Medulla oblongata (tissue), 1 donor: ENCODE data around the gene COL10A1.
A peak's percentile ranks its signal among the peaks of the same experiment; 100 is the strongest.
"Not testable (repeated sequence)": the region's sequence is repeated elsewhere in the genome, so short reads cannot be mapped to it uniquely, and the experiment has no call there.

Experiments
- DNase-seq: peaks from one replicate; pipeline ENCODE4 v3.0.0-alpha.2; 2015; ENCODE audit errors: extremely low spot score

The COL10A1 gene

GRCh38 chr6:116120430-116120829 lies 5.5 kb downstream of the COL10A1 start:
- DNase-seq, result no peak

DNA sequence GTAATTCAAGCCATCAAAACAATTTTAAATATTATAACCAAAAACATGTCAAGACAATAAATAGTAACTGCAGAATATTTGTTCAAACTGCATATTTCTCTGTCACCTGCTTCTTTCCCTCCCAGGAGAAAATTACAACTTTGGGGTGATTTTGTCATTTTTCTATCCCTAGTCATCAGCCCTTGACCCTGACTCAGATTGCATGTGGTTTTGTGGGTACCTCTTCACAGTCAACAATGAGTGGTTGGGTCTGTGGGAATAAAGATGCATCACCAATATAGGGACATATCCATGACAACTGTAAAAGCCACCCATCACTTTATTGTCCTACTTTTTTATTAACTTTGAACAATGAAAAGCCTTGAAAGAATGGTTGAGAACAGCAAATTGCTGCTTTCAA lies 7.3 kb downstream of the COL10A1 start:
- DNase-seq, result no peak

DNA sequence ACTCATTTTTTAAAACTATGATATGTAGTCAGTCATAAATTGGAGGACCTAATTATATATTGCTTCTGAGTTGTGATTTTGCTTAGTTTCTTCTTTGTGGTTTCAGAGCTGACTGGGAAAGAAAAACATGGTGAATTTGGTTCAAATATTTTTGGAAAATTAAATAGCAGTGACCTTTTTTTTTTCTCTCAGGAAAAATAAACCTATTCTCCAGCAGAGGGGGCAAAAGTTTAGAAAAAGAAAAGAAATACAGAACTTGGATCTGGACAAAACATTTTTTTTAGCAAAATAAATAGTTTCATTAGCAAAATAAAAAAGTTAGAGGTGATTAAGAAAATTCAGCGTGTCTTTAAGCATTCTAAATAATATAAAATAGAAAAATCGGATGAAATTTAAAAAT lies 10.2 kb downstream of the COL10A1 start:
- DNase-seq, result no peak

DNA sequence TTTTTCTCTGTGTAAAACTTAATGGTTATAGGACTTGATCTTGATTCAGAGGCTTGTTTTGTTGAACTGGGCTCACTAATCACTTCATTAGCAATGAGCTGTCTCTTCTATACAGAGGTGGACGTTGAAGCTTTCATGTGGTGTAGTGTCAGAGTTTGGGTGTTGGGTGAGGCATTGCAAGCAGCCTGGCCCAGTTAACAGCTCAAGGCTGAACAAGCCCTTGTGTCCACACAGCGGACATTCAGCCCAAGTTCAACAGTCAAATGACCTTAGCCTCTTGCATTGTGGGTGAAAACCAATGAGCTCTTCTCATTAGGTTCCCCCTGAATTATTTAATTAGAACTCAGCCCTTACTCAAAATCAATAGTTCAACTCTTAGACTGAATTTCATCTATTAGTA lies 12.5 kb downstream of the COL10A1 start:
- no peak for DNase-seq

DNA sequence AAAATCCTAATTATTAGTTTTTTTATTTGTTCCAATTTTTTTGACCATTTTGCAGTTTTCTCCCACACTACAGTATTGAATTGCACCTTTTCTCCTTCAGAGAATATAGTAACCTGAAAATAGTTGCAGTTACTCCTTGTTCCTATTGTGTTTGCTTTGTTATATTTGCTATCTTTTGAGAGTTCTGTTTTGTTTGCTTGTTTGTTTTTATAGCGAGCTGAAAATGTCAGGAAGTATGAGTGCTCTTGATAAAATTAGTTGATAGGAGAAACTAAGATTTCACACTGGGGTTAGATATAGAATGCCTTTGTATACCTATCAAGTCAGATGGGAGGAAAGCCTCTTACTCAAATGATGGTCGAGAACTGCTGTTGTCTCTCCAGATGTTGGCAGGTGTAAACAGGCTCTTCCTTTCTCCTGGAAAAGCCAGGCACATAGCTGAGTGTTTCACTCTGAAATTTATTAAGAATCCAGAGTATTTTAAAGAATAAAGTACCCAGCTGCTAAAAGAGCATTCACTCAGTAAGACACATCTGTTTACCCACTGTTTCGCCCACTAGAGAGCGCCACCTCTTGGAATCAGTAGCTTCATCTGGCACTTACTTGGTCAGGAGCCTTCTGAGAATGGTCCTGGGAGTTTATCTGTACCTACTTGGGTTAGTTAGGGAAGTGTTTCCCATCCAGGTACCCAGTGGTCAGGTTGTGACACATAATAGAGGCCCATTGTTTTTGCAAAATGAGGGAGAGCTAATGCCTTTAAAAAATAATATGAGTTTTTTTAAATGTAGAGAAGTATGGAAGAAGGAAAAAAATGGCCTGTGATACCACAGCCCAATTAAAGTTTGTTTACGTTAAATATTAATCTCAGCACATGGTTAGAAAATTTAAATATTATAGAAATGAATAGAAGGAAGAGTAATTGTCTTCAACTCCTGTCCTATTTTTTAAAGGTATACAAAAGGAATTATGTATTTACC lies 14.1 kb downstream of the COL10A1 start:
- DNase-seq, result peak; percentile 55

DNA sequence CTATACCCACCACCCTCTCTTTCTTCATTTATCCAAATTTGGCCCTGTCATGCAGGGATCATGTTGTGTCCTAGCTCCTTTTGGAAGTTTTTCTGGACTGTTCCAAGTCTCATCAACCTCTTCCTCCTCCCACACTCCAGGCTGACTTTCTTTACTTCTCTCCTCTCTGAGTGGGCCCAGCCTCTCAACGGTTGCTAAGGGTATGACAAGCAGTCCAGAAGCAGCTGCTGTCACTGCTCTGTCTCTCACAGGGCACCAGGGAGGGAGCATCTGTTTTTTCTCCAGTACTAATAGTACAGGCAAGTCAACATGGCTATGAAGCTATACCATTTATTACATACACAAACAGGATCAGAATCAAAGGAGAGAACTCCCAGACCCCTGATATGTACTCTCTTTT lies 17.1 kb downstream of the COL10A1 start:
- no peak for DNase-seq

DNA sequence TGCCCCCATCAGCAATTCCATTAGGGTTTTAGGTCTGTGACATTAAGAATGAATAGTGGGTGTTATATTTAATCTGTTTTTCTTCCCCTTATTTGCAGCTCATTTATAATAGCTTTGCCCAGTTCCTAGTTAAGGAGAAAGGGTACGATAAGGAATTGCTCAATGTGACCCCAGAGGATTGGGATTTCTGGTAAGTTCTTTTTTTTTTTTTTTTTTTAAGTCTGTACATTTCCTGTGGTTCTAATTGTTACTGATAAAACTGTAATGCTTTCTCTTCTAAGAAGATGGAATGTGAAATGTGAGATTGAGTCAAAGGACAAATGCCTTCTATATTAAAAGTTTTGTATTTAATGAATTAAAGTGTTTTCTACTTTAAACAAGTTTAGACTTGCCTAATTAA lies 19.8 kb downstream of the COL10A1 start:
- no peak for DNase-seq

DNA sequence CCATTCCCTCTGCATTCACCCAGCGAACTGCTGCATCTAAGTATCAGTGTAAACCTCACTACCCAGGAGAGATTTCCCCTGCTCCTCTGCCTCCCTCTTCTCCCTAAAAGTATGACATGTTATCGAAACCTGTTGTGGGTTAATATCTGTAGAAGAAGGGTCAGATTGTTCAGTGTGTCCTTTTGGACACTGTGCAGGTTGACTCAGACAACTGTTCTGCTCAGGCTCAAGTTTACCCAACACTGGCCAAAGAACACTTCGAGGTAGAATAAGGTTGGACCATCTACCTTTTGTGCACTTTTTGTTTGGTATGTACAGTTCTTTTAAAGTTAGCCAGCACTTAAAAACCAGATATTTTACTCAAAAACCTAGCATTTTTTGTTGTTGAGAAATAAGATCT lies 20.7 kb downstream of the COL10A1 start:
- no peak for DNase-seq

- DNase-seq, result no peak
These were observed 21.3 kb downstream of the COL10A1 start for GRCh38 chr6:116104636-116105035.

GRCh38 chr6:116102873-116103272 lies 23.1 kb downstream of the COL10A1 start:
- DNase-seq, result peak; percentile 19

DNA sequence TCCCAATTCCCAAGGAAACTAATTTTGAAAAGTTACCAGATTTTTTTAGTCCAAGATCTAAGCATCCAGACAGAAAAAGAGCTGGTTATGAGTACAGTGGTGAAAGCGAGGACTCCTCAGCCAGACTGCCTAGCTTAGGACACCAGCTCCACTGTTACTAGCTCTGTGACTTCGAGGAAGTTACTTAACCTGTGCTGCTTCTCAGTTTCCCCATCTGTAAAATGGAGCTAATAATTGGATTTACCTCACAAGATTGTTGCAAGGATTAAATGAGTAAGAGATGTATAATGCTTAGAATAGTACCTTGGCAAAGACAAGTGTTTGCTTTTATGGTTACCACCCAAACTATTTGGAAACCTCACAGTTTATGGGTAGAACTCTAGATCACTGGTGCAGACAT lies 24.1 kb downstream of the COL10A1 start:
- DNase-seq, result peak; percentile 37

DNA sequence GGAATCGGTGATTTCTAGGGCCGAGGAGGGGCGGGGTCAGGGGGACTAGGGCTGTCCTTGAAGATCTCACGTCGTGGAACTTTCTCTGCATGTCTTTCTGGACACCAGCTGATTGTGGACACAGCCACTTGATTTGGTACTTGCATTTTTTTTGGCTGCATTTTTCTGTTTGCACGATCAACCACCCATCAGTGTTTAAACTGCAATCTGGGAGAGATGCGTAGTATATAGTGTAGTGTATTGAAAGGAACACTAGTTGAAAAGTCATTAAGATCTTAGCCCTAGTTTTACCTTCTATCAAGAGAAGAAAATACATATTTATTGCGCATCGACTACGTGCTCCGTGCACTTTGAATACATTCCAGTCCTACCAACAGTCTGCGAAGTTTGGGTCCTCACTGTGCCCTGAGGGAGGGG lies 24.6 kb downstream of the COL10A1 start:
- no peak for DNase-seq

- peak; percentile 89 for DNase-seq
These were observed 25.3 kb downstream of the COL10A1 start, which contains the start of gene NT5DC1 for GRCh38 chr6:116100419-116101301. Gene NT5DC1 (plus strand): TSS chr6:116100853. CDS start chr6:116100931, 78 bp downstream.

DNA sequence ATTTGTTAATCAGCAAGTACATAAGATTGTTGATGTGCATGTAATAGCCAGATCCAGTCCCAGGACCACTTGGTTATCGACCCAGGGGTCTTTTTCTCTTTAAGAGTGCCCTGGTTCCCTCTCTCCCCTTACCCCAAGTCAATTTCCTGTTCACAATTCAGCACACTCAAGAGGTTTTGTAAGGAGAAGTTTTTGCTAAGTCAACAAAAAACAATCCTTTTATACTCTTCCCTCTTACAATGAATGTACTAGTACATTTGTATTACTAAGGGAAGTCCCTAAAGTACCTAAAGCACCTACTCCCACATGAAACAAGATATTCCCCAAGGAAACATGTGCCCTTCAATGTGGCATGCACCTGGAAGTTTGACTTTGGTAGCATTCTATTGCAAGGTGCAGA lies 26.9 kb downstream of the COL10A1 start:
- peak; percentile 45 for DNase-seq

DNA sequence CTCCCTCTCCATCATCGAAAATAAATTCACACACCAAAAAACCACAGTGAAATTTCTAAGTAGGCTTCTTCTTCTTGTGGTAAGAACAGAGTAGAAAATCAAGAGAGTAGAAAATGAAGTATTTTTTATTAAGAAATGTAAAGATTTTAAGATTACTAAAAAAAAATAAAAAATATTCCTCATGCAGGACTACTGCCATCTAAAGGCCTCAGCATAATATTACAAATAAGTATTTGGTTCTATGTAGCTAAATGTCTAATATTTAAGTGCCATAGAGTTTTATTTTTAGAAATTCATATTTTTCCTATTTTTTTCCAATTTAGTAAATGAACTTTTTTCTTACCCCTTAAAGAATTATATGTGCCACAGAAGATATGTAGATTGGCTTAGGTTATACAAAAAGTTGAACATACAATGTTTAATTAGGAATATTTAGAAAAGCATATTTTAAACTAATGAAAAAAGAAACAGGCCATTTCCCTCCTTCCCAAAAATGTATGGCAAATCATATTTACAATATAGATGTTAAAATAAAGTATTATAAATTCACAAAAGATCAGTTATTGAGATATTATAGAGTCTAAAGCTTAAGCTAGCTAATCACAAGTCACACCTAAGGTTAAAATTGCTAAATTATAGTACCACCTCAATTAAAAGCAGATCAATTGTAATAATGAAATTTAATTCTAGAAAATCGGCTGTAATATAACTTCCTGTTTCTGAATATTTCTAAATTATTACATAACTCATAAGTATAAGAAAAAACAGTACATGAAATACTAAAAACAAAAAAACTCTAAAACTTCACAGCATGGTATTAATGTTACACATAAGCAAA lies 28.7 kb downstream of the COL10A1 start:
- DNase-seq, result peak; percentile 11

DNA sequence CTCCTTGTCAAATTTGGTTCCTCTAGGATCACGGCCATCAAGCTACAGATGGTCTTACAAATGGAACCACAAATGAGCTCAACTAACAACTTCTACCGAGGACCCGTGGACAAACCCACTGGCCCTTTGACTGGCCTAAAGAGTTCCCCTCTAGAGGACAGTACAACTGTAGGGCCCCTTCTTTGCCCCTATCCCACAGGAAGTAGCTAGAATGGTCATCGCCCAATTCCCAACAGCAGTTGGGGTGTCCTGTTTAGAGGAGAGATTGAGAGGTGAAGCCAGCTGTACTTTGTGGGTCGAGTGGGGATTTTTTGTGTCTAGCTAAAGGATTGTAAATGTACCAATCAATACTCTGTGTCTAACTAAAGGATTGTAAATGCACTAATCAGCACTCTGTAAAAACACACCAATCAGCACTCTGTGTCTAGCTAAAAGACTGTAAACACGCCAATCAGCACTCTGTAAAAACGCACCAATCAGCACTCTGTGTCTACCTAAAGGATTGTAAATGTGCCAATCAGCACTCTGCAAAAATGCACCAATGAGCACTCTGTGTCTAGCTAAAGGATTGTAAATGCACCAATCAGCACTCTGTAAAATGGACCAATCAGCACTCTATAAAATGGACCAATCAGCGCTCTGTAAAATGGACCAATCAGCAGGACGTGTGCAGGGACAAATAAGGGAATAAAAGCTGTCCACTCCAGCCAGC lies 29.7 kb downstream of the COL10A1 start:
- DNase-seq, result not testable (repeated sequence)

DNA sequence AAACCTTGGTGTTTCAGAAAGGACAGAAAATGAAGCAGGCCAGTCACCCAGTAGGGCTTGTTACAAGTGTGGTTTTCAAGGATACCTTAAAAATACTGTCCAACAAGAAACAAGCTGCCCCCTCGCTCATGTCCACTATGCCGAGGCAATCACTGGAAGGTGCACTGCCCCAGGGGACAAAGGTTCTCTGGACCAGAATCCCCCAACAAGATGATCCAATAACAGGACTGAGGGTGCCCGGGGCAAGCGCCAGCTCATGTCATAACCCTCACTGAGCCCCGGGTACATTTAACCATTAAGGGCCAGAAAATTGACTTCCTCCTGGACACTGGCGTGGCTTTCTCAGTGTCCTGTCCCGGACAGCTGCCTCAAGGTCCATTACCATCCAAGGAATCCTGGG lies 31.9 kb downstream of the COL10A1 start:
- DNase-seq, result no peak

DNA sequence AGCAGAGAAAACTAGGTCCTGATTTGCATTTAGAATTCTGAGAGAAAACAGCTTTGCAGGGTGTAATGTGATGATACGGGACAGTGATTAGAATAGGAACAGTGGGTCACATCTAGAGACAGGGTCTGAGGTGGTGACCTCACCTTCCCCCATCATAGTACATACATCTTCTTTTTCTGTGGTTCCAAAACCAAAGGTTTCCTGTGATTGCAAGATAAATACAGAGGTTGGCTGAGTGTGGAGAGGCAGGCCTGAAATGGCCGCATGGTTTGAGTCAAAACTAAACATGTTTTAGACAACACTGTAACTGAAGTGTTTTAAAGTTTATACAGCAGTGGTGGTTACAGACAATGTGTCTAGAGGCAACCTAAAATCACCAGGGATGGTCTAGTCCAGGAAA lies 35.7 kb downstream of the COL10A1 start:
- DNase-seq, result no peak

DNA sequence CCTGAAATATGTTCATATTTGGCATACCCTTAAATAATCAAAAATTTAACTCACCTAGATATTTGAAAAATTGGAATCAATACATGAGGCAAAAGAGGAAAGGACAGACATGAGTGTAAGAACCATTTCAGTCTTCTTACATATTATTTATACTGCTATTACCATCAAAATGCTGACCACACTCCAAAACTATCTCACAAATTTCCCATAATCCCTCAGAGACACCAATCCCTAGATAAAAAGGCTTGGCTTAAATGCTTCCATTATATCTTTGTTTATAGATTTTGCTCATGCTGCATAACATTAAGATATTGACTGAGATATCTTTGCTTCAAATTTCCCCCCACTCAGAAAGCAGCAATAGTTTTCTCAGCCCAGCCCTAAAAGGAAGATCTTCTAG lies 37.0 kb downstream of the COL10A1 start:
- no peak for DNase-seq

DNA sequence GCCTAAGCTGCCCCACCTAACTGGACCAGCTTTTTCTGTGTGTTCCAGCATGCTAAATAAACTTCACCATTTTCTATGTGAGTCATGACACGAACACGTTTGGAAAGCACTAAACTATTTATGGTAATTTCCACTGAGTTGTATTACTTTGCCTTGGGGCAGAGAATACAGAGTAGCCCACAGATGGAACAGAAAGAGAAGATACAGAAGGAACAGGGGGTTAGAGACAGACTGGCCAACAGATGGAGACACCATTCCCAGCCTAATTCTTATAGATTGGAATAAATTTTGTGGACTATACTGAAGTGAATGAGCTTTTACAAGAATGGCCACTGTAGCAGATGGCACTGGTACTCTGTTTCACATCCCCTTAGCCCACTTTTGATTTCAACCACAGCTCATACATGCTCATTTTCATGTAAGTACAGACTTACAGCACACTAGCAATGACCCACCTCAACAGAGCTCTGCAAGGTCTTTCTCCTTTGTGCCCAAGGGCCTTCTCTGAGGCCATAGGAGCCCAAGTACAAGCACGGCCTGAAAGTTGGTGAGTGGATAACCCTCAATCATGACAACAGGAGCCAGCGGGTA lies 38.4 kb downstream of the COL10A1 start:
- no peak for DNase-seq

DNA sequence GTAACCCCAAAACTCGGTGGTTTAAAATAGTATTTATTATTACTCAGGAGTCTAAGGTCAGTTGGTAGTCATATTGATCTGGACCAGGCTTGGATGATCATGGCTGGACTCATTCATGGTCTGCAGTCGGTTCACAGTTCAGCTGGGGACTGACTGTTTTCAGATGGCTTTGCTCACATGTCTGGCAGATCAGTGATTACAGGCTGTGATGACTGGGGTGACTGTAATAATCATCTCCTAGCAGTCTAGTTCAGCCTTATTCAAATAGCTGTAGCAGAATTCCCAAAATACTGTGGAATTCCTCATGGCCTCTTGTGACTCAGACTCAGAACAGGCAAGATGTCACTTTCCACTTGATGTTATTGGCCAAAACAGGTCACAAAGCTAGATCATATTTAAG lies 41.6 kb downstream of the COL10A1 start:
- no peak for DNase-seq
